Measurements from ENCODE around the gene PRH2. TPM values are rescaled to one million over a fixed set of nuclear protein-coding genes. Genes with fewer than 3 reads are reported as not detected.

Gene PRH2
- 0.17 TPM for total RNA-seq (2013)
- polyA plus RNA-seq = not detected
- 0.88 TPM in 1 of 2 replicates, not detected in the other for polyA minus RNA-seq
- 0 to 1.1 (median 0) reads per million in 11 experiments for total RNA-seq

GRCh38 chr12:10928746-10929286 lies at the start of gene PRH2:
Gene PRH2, plus strand, starts transcription at chr12:10929236. Its CDS starts 38 bp downstream, at chr12:10929274.
- Histone ChIP-seq H3K9ac (ENCODE audit: insufficient read depth, low read length, poor library complexity, severe bottlenecking) (no peak within 1 kb of the TSS), H3K9me3 (replicated peaks in 1 of 2; ENCODE audit: control insufficient read depth in 1 of 2, insufficient read depth in 1 of 2, low read length in 2 of 2) (peaks cover 0 to 2% of the 10 kb centered on the region in 2 donors), H3K4me1 (ENCODE audit: control insufficient read depth in 1 of 2, insufficient read depth in 2 of 2, low read length in 2 of 2) (no peaks in the 10 kb centered on the region), H4K20me1 (ENCODE audit: insufficient read depth, low read length) (no peaks in the 10 kb centered on the region), H3K4me3 (replicated peaks in 1 of 3; ENCODE audit: low read depth in 2 of 3, low read length in 3 of 3) (no peak within 1 kb of the TSS), H3K4me2 (replicated peaks; ENCODE audit: extremely low read depth, low read length, poor library complexity, severe bottlenecking) (no peak within 1 kb of the TSS), H3K27ac (ENCODE audit: low read depth in 1 of 2, low read length in 2 of 2) (no peak within 1 kb of the TSS), H3K79me2 (ENCODE audit: insufficient read depth, low read length) (no peaks in the 10 kb centered on the region), H2AFZ (ENCODE audit: insufficient read depth, low read depth, low read length, poor library complexity, severe bottlenecking) (no peak within 1 kb of the TSS), H3K36me3 (replicated peaks in 1 of 2; ENCODE audit: control insufficient read depth in 1 of 2, insufficient read depth in 2 of 2, low read length in 2 of 2) (no peaks in the 10 kb centered on the region), H3K27me3 (ENCODE audit: control insufficient read depth in 2 of 2, insufficient read depth in 2 of 2, low read length in 2 of 2) (no peaks in the 10 kb centered on the region)
- H3K9me3 Mint-ChIP-seq = peaks cover 5 to 19% (median 8%) of the 10 kb centered on the region in 7 donors
- 96% methylated on average over 4 of the region's 5 CpGs for WGBS (ENCODE audit: insufficient coverage)
- no peak within 1 kb of the TSS for H3K4me3 Mint-ChIP-seq
- no peaks in the 10 kb centered on the region for H3K27me3 Mint-ChIP-seq (ENCODE audit: low read depth in 3 of 3)
- DNase-seq = no peak
- no peaks in the 10 kb centered on the region for H3K4me1 Mint-ChIP-seq
- no peak within 1 kb of the TSS for H3K27ac Mint-ChIP-seq
- intact Hi-C loops (cut with micrococcal nuclease) = no loop called here
- TF ChIP-seq CTCF (IDR thresholded peaks at IDR 0.05) = no peak
- no peaks in the 10 kb centered on the region for H3K36me3 Mint-ChIP-seq

DNA sequence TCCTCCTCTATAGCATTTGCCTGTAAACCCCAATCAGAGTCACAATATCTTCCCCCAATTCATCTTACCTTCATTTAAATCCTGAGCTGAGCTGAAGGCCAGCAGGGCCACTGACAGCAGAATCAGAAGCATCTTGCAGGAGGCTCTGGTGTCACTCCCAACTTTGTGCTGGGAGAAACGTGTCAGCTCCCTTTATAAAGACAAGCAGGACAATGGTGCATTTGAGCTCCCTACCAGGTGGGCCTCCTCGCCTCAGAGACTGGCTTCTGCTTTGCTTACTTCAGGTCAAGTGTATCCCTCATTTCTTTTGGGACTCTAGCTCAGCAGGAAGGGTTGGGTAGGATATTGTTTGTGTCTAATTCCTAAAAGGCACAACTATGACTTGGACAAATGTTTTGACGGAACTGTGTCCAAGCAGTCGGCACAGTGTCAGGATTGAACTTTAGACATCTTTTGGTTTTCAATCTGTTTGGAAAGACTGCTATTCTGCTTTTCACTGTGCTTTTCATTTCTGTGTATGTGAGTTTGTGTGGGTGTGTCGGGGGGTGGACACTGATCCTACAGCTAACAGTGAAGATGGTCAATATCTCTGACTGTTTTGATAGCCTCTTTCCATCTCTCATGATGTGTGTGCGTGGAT lies 44.8 kb upstream of the PRH2 start, which contains the start of gene PRH1:
TSS of gene PRH1 (minus strand) at position 170 of the 640 bp plus-strand sequence. CDS start at position 132, 38 bp downstream.
- Histone ChIP-seq H3K27me3 (ENCODE audit: control insufficient read depth in 2 of 2, insufficient read depth in 2 of 2, low read length in 2 of 2) (no peaks in the 10 kb centered on the region), H2AFZ (ENCODE audit: insufficient read depth, low read depth, low read length, poor library complexity, severe bottlenecking) (no peak within 1 kb of the TSS), H3K27ac (ENCODE audit: low read depth in 1 of 2, low read length in 2 of 2) (no peak within 1 kb of the TSS), H4K20me1 (ENCODE audit: insufficient read depth, low read length) (no peaks in the 10 kb centered on the region), H3K4me2 (replicated peaks; ENCODE audit: extremely low read depth, low read length, poor library complexity, severe bottlenecking) (no peak within 1 kb of the TSS), H3K79me2 (ENCODE audit: insufficient read depth, low read length) (no peaks in the 10 kb centered on the region), H3K9me3 (replicated peaks in 1 of 2; ENCODE audit: control insufficient read depth in 1 of 2, insufficient read depth in 1 of 2, low read length in 2 of 2) (no peaks in the 10 kb centered on the region), H3K36me3 (replicated peaks in 1 of 2; ENCODE audit: control insufficient read depth in 1 of 2, insufficient read depth in 2 of 2, low read length in 2 of 2) (no peaks in the 10 kb centered on the region), H3K4me1 (ENCODE audit: control insufficient read depth in 1 of 2, insufficient read depth in 2 of 2, low read length in 2 of 2) (no peaks in the 10 kb centered on the region), H3K4me3 (replicated peaks in 1 of 3; ENCODE audit: low read depth in 2 of 3, low read length in 3 of 3) (no peak within 1 kb of the TSS), H3K9ac (ENCODE audit: insufficient read depth, low read length, poor library complexity, severe bottlenecking) (no peak within 1 kb of the TSS)
- no peaks in the 10 kb centered on the region for H3K4me1 Mint-ChIP-seq
- H3K27ac Mint-ChIP-seq = no peak within 1 kb of the TSS
- H3K4me3 Mint-ChIP-seq = no peak within 1 kb of the TSS
- no peak for TF ChIP-seq CTCF (IDR thresholded peaks at IDR 0.05)
- no peaks in the 10 kb centered on the region for H3K27me3 Mint-ChIP-seq (ENCODE audit: low read depth in 3 of 3)
- intact Hi-C loops (cut with micrococcal nuclease) = no loop called here
- 94% methylated on average over 4 of the region's 6 CpGs for WGBS (ENCODE audit: insufficient coverage)
- H3K36me3 Mint-ChIP-seq = no peaks in the 10 kb centered on the region
- DNase-seq = no peak
- peaks cover 0 to 2% (median 0%) of the 10 kb centered on the region in 7 donors for H3K9me3 Mint-ChIP-seq

Data from CD14-positive monocyte (primary cell).